Spleen (tissue), 11 donors: ENCODE results near the gene PPP2R5E. TPM values are rescaled to one million over a fixed set of nuclear protein-coding genes. Genes with fewer than 3 reads are reported as not detected.

Experiments used
- DNase-seq: peaks from one replicate; pipeline ENCODE4 v3.0.0-alpha.2; 2020
- H3K27ac ChIP-seq, 8 donors: fragments of 200-600 bp; sonication (generic) in 7 of 8; 1 replicate in 4 of 8; 2 replicates in 4 of 8; pipeline versions ENCODE4 v1.5.0 to v1.8.0; 2016 to 2021; ENCODE audit warnings: inconsistent platforms in 4 of 8, mild to moderate bottlenecking in 4 of 8, moderate library complexity in 1 of 8
- H3K27me3 ChIP-seq, 7 donors: fragments of 200-600 bp; sonication (generic) in 6 of 7; replicated peaks in 1 of 7; 1 replicate in 4 of 7; 2 replicates in 3 of 7; pipeline versions ENCODE4 v1.5.0 to v1.8.0; 2016 to 2021; ENCODE audit warnings: inconsistent platforms in 3 of 7, mild to moderate bottlenecking in 1 of 7
- H3K36me3 ChIP-seq, 6 donors: fragments of 200-600 bp; sonication (generic) in 5 of 6; 1 replicate in 4 of 6; 2 replicates in 2 of 6; pipeline versions ENCODE4 v1.5.0 to v1.8.0; 2016 to 2021; ENCODE audit warnings: inconsistent platforms in 2 of 6
- H3K4me1 ChIP-seq, 6 donors: fragments of 200-600 bp; sonication (generic) in 5 of 6; 1 replicate in 3 of 6; 2 replicates in 3 of 6; pipeline versions ENCODE4 v1.5.0 to v1.8.0; 2016 to 2021; ENCODE audit warnings: inconsistent platforms in 3 of 6
- H3K4me3 ChIP-seq, 8 donors: fragments of 200-600 bp; sonication (generic) in 7 of 8; 1 replicate in 4 of 8; 2 replicates in 4 of 8; pipeline versions ENCODE4 v1.5.0 to v1.8.0; 2016 to 2021; ENCODE audit warnings: inconsistent platforms in 4 of 8, mild to moderate bottlenecking in 4 of 8, moderate library complexity in 2 of 8
- H3K9me3 ChIP-seq, 8 donors: fragments of 200-600 bp; sonication (generic) in 7 of 8; 1 replicate in 4 of 8; 2 replicates in 4 of 8; pipeline versions ENCODE4 v1.5.0 to v1.8.0; 2016 to 2021; ENCODE audit warnings: inconsistent platforms in 4 of 8
- POLR2A ChIP-seq, 3 donors: fragments of 450-650 bp; IDR thresholded peaks; one replicate each; pipeline ENCODE4 v1.5.1; 2017; ENCODE audit warnings: antibody characterized with exemption in 3 of 3, mild to moderate bottlenecking in 1 of 3
- POLR2AphosphoS5 ChIP-seq, 3 donors: sonication (generic); formaldehyde crosslinking; IDR thresholded peaks; one replicate each; pipeline ENCODE4 v1.5.1; 2017; ENCODE audit warnings: antibody characterized with exemption in 3 of 3
- whole genome bisulfite sequencing, 5 donors: extraction: QIAGEN DNeasy Blood & Tissue Kit in 3 of 5; methylation state at CpG; one replicate each; pipeline versions ENCODE4 v1.1.5 to v1.1.7; 2013 to 2018; 5-methylcytosine and 5-hydroxymethylcytosine counted together
- intact Hi-C: fragments of 100-400 bp; cut with DNase I; formaldehyde crosslinking; loops from one replicate; pipeline ENCODE4 v1.15.0; 2023; ENCODE audit warnings: low total_unique reads
- polyA plus RNA-seq, 3 donors: library from polyadenylated mRNA; stranded (reverse); fragments of 200-250 nt; gene quantifications; one replicate each; pipeline ENCODE4 v1.2.1, GENCODE V29; 2013
- total RNA-seq, 7 donors: library from RNA; depleted of rRNA in 3 of 7; stranded (reverse); fragments of >200 nt in 3 of 7; fragmentation: NEBNext Ultra II Directional in 4 of 7; extraction: Animal tissue kit (Norgen Biotek cat#: 25700) in 4 of 7; gene quantifications; one replicate each; pipeline versions ENCODE4 v1.1.0 to v1.2.1, GENCODE V29; 2016 to 2021
- TF ChIP-seq, protein P1 (sequence below), 11 experiments: fragments of 200-600 bp in 7 of 11; fragments of 450-650 bp in 4 of 11; sonication (generic) in 4 of 11; IDR thresholded peaks in 8 of 11; conservative IDR thresholded peaks in 3 of 11; 1 replicate in 7 of 11; 2 replicates in 4 of 11; pipeline versions ENCODE4 v1.4.0 to v1.8.0; 2016 to 2021; ENCODE audit warnings: antibody characterized with exemption in 11 of 11, inconsistent platforms in 4 of 11, mild to moderate bottlenecking in 1 of 11
- donor health status: healthy with polysubstance abuse.
- donor health status: DM: no; HTN: no; CAD: no; lungs with moderate emphysema.
- donor health status: DM: no; HTN: no; CAD: no.
- donor health status: Bipolar disorder and iron deficiency.
- donor health status: healthy.
- donor health status: DM: no; HTN: no; CAD: no.
- donor health status: DM: yes; HTN: yes; CAD: no.

Gene PPP2R5E
- total and polyA plus RNA-seq, 10 donors = 6.1 to 42.3 (median 29.1) TPM

DNA sequence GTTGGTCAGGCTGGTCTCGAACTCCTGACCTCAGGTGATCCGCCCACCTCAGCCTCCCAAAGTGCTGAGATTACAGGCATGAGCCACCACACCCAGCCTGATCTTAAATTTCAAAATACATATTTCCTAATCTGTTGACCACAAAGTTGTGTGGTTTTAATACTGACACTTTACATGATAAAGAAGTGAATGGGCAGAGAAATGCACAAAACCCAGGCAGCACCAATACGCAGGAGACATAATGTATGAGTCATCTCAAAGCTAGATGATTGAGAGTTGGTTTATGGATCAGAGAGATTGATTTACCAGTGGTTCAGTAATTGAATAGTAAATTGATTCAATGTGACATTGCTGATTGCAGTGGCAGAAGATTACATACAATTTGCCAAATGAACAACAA, 19.2 kb upstream of the PPP2R5E start:
- Histone ChIP-seq H3K36me3 (no peaks in the 10 kb centered on the region), H3K27me3 (peaks cover 0 to 3% (median 0%) of the 10 kb centered on the region in 7 donors), H3K4me1 (no peaks in the 10 kb centered on the region), H3K9me3 (peaks cover 0 to 5% (median 0%) of the 10 kb centered on the region in 8 donors), H3K4me3 (no peak overlapping the region), H3K27ac (no peak overlapping the region)
- intact Hi-C loops = no loop called here
- WGBS, 5 donors = 66 to 93% (median 75%) methylated on average over 3 of the region's 3 CpGs
- TF ChIP-seq, protein P1, sequence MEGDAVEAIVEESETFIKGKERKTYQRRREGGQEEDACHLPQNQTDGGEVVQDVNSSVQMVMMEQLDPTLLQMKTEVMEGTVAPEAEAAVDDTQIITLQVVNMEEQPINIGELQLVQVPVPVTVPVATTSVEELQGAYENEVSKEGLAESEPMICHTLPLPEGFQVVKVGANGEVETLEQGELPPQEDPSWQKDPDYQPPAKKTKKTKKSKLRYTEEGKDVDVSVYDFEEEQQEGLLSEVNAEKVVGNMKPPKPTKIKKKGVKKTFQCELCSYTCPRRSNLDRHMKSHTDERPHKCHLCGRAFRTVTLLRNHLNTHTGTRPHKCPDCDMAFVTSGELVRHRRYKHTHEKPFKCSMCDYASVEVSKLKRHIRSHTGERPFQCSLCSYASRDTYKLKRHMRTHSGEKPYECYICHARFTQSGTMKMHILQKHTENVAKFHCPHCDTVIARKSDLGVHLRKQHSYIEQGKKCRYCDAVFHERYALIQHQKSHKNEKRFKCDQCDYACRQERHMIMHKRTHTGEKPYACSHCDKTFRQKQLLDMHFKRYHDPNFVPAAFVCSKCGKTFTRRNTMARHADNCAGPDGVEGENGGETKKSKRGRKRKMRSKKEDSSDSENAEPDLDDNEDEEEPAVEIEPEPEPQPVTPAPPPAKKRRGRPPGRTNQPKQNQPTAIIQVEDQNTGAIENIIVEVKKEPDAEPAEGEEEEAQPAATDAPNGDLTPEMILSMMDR (IDR thresholded peaks at IDR 0.05 in 8 of 11, conservative IDR thresholded peaks at IDR 0.05 in 3 of 11) = no peak
- TF ChIP-seq POLR2AphosphoS5 (IDR thresholded peaks at IDR 0.05) (no peak), POLR2A (IDR thresholded peaks at IDR 0.05) (no peak)
- no peak for DNase-seq

DNA sequence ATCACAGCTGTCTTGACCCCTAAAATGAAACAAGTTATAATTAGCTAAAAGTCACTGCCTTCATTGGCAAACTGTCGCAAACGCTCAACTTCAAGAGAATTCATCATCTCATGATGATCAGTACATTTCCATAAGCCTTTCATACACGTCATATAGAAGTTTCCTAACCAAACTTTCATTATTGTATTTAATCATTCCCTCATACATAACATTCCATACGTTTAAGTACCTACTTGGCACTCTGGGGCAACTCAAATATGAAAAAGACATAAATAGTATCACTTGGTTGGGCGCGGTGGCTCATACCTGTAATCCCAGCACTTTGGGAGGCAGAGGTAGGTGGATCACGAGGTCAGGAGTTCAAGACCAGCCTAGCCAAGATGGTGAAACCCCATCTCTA, 12.4 kb upstream of the PPP2R5E start:
- 80 to 87% (median 82%) methylated on average over 7 of the region's 7 CpGs for WGBS, 5 donors
- H3K4me3 ChIP-seq = no peak overlapping the region
- no peak for DNase-seq
- no peaks in the 10 kb centered on the region for H3K4me1 ChIP-seq
- no peaks in the 10 kb centered on the region for H3K36me3 ChIP-seq
- intact Hi-C loops = no loop called here
- H3K27me3 ChIP-seq = no peaks in the 10 kb centered on the region
- H3K9me3 ChIP-seq = peaks cover 0 to 5% (median 0%) of the 10 kb centered on the region in 8 donors
- TF ChIP-seq POLR2A (IDR thresholded peaks at IDR 0.05) = no peak
- no peak for TF ChIP-seq POLR2AphosphoS5 (IDR thresholded peaks at IDR 0.05)
- TF ChIP-seq, protein P1 (IDR thresholded peaks at IDR 0.05 in 8 of 11, conservative IDR thresholded peaks at IDR 0.05 in 3 of 11) = no peak
- no peak overlapping the region for H3K27ac ChIP-seq

DNA sequence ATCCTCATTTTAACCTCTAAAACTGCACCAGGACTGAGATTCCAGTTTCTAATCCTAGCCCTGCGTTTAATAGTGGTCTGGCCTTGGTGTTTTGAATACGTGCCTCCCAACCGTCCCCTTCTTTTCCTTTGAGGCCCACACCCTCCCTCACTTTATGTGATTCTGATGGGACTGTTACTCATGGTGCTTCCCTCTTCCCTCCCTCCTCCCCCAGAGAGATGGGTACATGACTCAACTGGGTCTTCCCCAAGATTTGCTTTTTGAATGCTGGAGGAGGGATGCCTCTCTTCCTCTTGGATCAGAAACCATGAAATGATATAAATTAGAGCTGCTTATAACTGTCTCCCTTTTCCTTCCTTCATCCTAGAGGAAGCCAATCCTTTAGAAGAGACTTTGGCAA, 8.2 kb upstream of the PPP2R5E start:
- no peaks in the 10 kb centered on the region for H3K36me3 ChIP-seq
- no peaks in the 10 kb centered on the region for H3K27me3 ChIP-seq
- TF ChIP-seq, protein P1 (IDR thresholded peaks at IDR 0.05 in 8 of 11, conservative IDR thresholded peaks at IDR 0.05 in 3 of 11) = no peak
- TF ChIP-seq POLR2AphosphoS5 (IDR thresholded peaks at IDR 0.05) (no peak), POLR2A (IDR thresholded peaks at IDR 0.05) (no peak)
- H3K4me3 ChIP-seq = no peak overlapping the region
- intact Hi-C loops = no loop called here
- no peak overlapping the region for H3K27ac ChIP-seq
- no peak for DNase-seq
- H3K4me1 ChIP-seq = no peaks in the 10 kb centered on the region
- no peaks in the 10 kb centered on the region for H3K9me3 ChIP-seq
- 41 to 81% (median 63%) methylated on average over 3 of the region's 3 CpGs for WGBS, 5 donors

DNA sequence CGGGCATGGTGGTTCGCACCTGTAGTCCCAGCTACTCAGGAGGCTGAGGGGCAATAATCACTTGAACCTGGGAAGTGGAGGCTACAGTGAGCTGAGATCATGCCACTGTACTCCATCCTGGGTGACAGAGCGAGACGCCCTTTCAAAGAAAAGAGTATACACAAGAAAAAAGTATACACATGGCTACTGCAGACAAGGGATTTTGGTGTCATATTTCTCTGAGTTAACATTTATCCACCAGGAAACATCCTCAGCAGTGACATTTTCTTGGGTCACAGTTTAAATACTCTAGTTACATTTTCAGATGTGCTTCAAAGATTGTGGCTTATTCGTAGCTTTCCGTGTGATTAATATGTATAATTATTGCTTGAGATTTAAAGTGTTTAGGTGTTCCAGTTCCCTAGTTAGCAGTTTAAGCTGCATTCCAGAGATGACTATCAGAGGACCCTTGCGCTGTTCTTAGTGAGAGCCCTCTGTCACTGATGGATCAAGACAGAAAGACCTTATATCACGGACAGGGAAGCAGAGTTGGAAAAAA, 4.7 kb upstream of the PPP2R5E start:
- Histone ChIP-seq H3K9me3 (no peaks in the 10 kb centered on the region), H3K4me1 (peaks cover 0 to 15% (median 10%) of the 10 kb centered on the region in 6 donors), H3K4me3 (no peak overlapping the region), H3K27ac (no peak overlapping the region), H3K36me3 (no peaks in the 10 kb centered on the region), H3K27me3 (no peaks in the 10 kb centered on the region)
- intact Hi-C loops = no loop called here
- no peak for TF ChIP-seq POLR2A (IDR thresholded peaks at IDR 0.05)
- TF ChIP-seq, protein P1 (IDR thresholded peaks at IDR 0.05 in 8 of 11, conservative IDR thresholded peaks at IDR 0.05 in 3 of 11) = no peak
- no peak for TF ChIP-seq POLR2AphosphoS5 (IDR thresholded peaks at IDR 0.05)
- DNase-seq = no peak
- 78 to 81% (median 80%) methylated on average over 8 of the region's 8 CpGs for WGBS, 5 donors
